ENCODE measurements around the gene SECISBP2. TPM values are rescaled to one million over a fixed set of nuclear protein-coding genes. Genes with fewer than 3 reads are reported as not detected.

SECISBP2 gene
- total and polyA plus RNA-seq, 2 of the 13 experiments (the other 11 are each of a cell fraction or from before 2014, with no cell fraction given) = 32.4 to 38.0 TPM

GRCh38 chr9:89397471-89397870 lies 79.2 kb downstream of the SECISBP2 start (continued):
- TF ChIP-seq ATAD3A (CRISPR knock-in tag; IDR thresholded peaks at IDR 0.05) = no peak
- no peak for TF ChIP-seq TARDBP (CRISPR knock-in tag; IDR thresholded peaks at IDR 0.05)

GRCh38 chr9:89398621-89399020 lies 80.3 kb downstream of the SECISBP2 start:
- Histone ChIP-seq H3K9ac (ENCODE audit: insufficient read depth, low read depth, low read length) (no peak overlapping the region), H3K27me3 (ENCODE audit: control insufficient read depth in 1 of 2, insufficient read depth in 2 of 2, low read length in 2 of 2) (no peaks in the 10 kb centered on the region; a peak in 2 of 5 replicates), H3K4me1 (ENCODE audit: insufficient read depth, low read length) (no peaks in the 10 kb centered on the region), H3K4me2 (ENCODE audit: low read depth, low read length) (no peak overlapping the region), H3K79me2 (ENCODE audit: insufficient read depth, low read length) (no peaks in the 10 kb centered on the region), H3K9me3 (ENCODE audit: low read length) (no peaks in the 10 kb centered on the region), H3K27ac (ENCODE audit: extremely low read length, insufficient read depth, low read length) (no peak overlapping the region), H2AFZ (ENCODE audit: low read length) (no peak overlapping the region), H4K20me1 (ENCODE audit: insufficient read depth, low read length) (no peaks in the 10 kb centered on the region), H3K36me3 (replicated peaks in 1 of 2; ENCODE audit: control insufficient read depth in 1 of 2, insufficient read depth in 2 of 2, low read length in 2 of 2) (no peaks in the 10 kb centered on the region), H3K4me3 (replicated peaks in 1 of 3; ENCODE audit: insufficient read depth in 1 of 3, low read depth in 2 of 3, low read length in 3 of 3) (no peak overlapping the region)
- ATAC-seq (no peak), FAIRE-seq (no peak), DNase-seq (ENCODE audit: low spot score) (no peak)
- BruUV-seq (replicated peaks) = no TSS peak
- CTCF ChIA-PET (ENCODE audit: low intra/inter-chr PET ratio, low total read pairs) = no interaction called here
- intact Hi-C loops (cut with micrococcal nuclease; ENCODE audit: unreplicated experiment) = no loop called here
- in situ Hi-C loops (cut with HindIII; ENCODE audit: extremely low pct_ligation_motif_present, low pct_unique_long_range_greater_than_20kb) = no loop called here
- POLR2A ChIA-PET = no interaction called here
- 49% methylated on average over 4 of the region's 5 CpGs for WGBS (ENCODE audit: low lambda C conversion rate)
- TF ChIP-seq KDM4B (CRISPR knock-in tag; IDR thresholded peaks at IDR 0.05) (no peak), NR1H2 (CRISPR knock-in tag; IDR thresholded peaks at IDR 0.05; ENCODE audit: borderline replicate concordance, low read depth) (no peak), RFX1 (IDR thresholded peaks at IDR 0.05) (no peak), PREB (CRISPR knock-in tag; IDR thresholded peaks at IDR 0.05) (no peak), RXRB (CRISPR knock-in tag; IDR thresholded peaks at IDR 0.05; ENCODE audit: borderline replicate concordance) (no peak), MBD4 (IDR thresholded peaks at IDR 0.05; ENCODE audit: borderline replicate concordance, low read length) (no peak), ZNF619 (CRISPR knock-in tag; IDR thresholded peaks at IDR 0.05) (no peak), CHD4 (IDR thresholded peaks at IDR 0.05; ENCODE audit: borderline replicate concordance, low read length) (no peak), ZNF772 (CRISPR knock-in tag; IDR thresholded peaks at IDR 0.05) (no peak), ARNTL (CRISPR knock-in tag; IDR thresholded peaks at IDR 0.05) (no peak)
